ENCODE measurements around the gene GIPC1.

The GIPC1 gene

GRCh38 chr19:14494411-14494810, 1.5 kb downstream of the GIPC1 start:
- peaks cover 34% of the 10 kb centered on the region for H3K4me1 Mint-ChIP-seq (ENCODE audit: low read depth)
- peaks cover 15% of the 10 kb centered on the region for H3K27me3 Mint-ChIP-seq
- H3K36me3 Mint-ChIP-seq (ENCODE audit: low read depth): peaks cover 22% of the 10 kb centered on the region
- no peak overlapping the region for H3K4me3 Mint-ChIP-seq
- H3K9me3 Mint-ChIP-seq: no peaks in the 10 kb centered on the region
- intact Hi-C loops (cut with micrococcal nuclease): no loop called here
- no peak overlapping the region for H3K27ac Mint-ChIP-seq

GRCh38 chr19:14492756-14493337, 3.1 kb downstream of the GIPC1 start:
- Mint-ChIP-seq H3K36me3 (ENCODE audit: low read depth) (peaks cover 33% of the 10 kb centered on the region), H3K4me3 (no peak overlapping the region), H3K27me3 (peaks cover 15% of the 10 kb centered on the region), H3K4me1 (ENCODE audit: low read depth) (peaks cover 33% of the 10 kb centered on the region), H3K27ac (no peak overlapping the region), H3K9me3 (no peaks in the 10 kb centered on the region)
- intact Hi-C loops (cut with micrococcal nuclease): no loop called here

GRCh38 chr19:14487370-14488125, 8.4 kb downstream of the GIPC1 start:
- Mint-ChIP-seq H3K4me1 (ENCODE audit: low read depth) (peaks cover 6% of the 10 kb centered on the region), H3K27me3 (no peaks in the 10 kb centered on the region), H3K36me3 (ENCODE audit: low read depth) (peaks cover 36% of the 10 kb centered on the region), H3K9me3 (no peaks in the 10 kb centered on the region), H3K4me3 (no peak overlapping the region), H3K27ac (no peak overlapping the region)
- intact Hi-C loops (cut with micrococcal nuclease): no loop called here

- no peak overlapping the region for H3K4me3 Mint-ChIP-seq
- intact Hi-C loops (cut with micrococcal nuclease): no loop called here
- H3K27me3 Mint-ChIP-seq: peaks cover 20% of the 10 kb centered on the region
- no peaks in the 10 kb centered on the region for H3K9me3 Mint-ChIP-seq
- peaks cover 37% of the 10 kb centered on the region for H3K36me3 Mint-ChIP-seq (ENCODE audit: low read depth)
- peaks cover 12% of the 10 kb centered on the region for H3K4me1 Mint-ChIP-seq (ENCODE audit: low read depth)
- H3K27ac Mint-ChIP-seq: no peak overlapping the region
These were observed 13.6 kb downstream of the GIPC1 start for GRCh38 chr19:14482172-14482941.

GRCh38 chr19:14480700-14481079, 15.2 kb downstream of the GIPC1 start:
- H3K4me1 Mint-ChIP-seq (ENCODE audit: low read depth): peaks cover 18% of the 10 kb centered on the region
- no peak overlapping the region for H3K4me3 Mint-ChIP-seq
- no peaks in the 10 kb centered on the region for H3K9me3 Mint-ChIP-seq
- H3K27me3 Mint-ChIP-seq: peaks cover 36% of the 10 kb centered on the region
- peaks cover 37% of the 10 kb centered on the region for H3K36me3 Mint-ChIP-seq (ENCODE audit: low read depth)
- intact Hi-C loops (cut with micrococcal nuclease): loop anchor here (2.0 kb wide), 1 partner anchor 48 kb away; the partner anchor contains the start of gene PKN1
- no peak overlapping the region for H3K27ac Mint-ChIP-seq

- intact Hi-C loops (cut with micrococcal nuclease): loop anchor here (2.0 kb wide), 1 partner anchor 47 kb away; the partner anchor contains the start of gene PKN1
- no peak overlapping the region for H3K4me3 Mint-ChIP-seq
- peaks cover 37% of the 10 kb centered on the region for H3K36me3 Mint-ChIP-seq (ENCODE audit: low read depth)
- H3K9me3 Mint-ChIP-seq: no peaks in the 10 kb centered on the region
- no peak overlapping the region for H3K27ac Mint-ChIP-seq
- H3K27me3 Mint-ChIP-seq: peaks cover 42% of the 10 kb centered on the region
- peaks cover 23% of the 10 kb centered on the region for H3K4me1 Mint-ChIP-seq (ENCODE audit: low read depth)
These were observed 15.8 kb downstream of the GIPC1 start for GRCh38 chr19:14479975-14480699.

- Mint-ChIP-seq H3K9me3 (no peaks in the 10 kb centered on the region), H3K36me3 (ENCODE audit: low read depth) (peaks cover 37% of the 10 kb centered on the region), H3K4me3 (no peak overlapping the region), H3K27ac (no peak overlapping the region), H3K27me3 (peaks cover 49% of the 10 kb centered on the region), H3K4me1 (ENCODE audit: low read depth) (peaks cover 30% of the 10 kb centered on the region)
- intact Hi-C loops (cut with micrococcal nuclease): no loop called here
These were observed 16.5 kb downstream of the GIPC1 start for GRCh38 chr19:14479309-14479974.

- no peak overlapping the region for H3K4me3 Mint-ChIP-seq
- H3K36me3 Mint-ChIP-seq (ENCODE audit: low read depth): peaks cover 37% of the 10 kb centered on the region
- H3K9me3 Mint-ChIP-seq: no peaks in the 10 kb centered on the region
- peaks cover 60% of the 10 kb centered on the region for H3K27me3 Mint-ChIP-seq
- intact Hi-C loops (cut with micrococcal nuclease): no loop called here
- peaks cover 35% of the 10 kb centered on the region for H3K4me1 Mint-ChIP-seq (ENCODE audit: low read depth)
- no peak overlapping the region for H3K27ac Mint-ChIP-seq
These were observed 17.8 kb downstream of the GIPC1 start for GRCh38 chr19:14478113-14478545.

- Mint-ChIP-seq H3K4me1 (ENCODE audit: low read depth) (peaks cover 40% of the 10 kb centered on the region), H3K4me3 (no peak overlapping the region), H3K9me3 (no peaks in the 10 kb centered on the region), H3K27me3 (peaks cover 66% of the 10 kb centered on the region), H3K27ac (no peak overlapping the region), H3K36me3 (ENCODE audit: low read depth) (peaks cover 34% of the 10 kb centered on the region)
- intact Hi-C loops (cut with micrococcal nuclease): no loop called here
These were observed 18.4 kb downstream of the GIPC1 start for GRCh38 chr19:14477418-14478112.

GRCh38 chr19:14476673-14477401, 19.1 kb downstream of the GIPC1 start:
- peaks cover 30% of the 10 kb centered on the region for H3K36me3 Mint-ChIP-seq (ENCODE audit: low read depth)
- peaks cover 73% of the 10 kb centered on the region for H3K27me3 Mint-ChIP-seq
- H3K9me3 Mint-ChIP-seq: no peaks in the 10 kb centered on the region
- peaks cover 48% of the 10 kb centered on the region for H3K4me1 Mint-ChIP-seq (ENCODE audit: low read depth)
- intact Hi-C loops (cut with micrococcal nuclease): no loop called here
- no peak overlapping the region for H3K27ac Mint-ChIP-seq
- H3K4me3 Mint-ChIP-seq: no peak overlapping the region

- peaks cover 33% of the 10 kb centered on the region for H3K36me3 Mint-ChIP-seq (ENCODE audit: low read depth)
- no peak overlapping the region for H3K27ac Mint-ChIP-seq
- intact Hi-C loops (cut with micrococcal nuclease): no loop called here
- H3K4me3 Mint-ChIP-seq: no peak overlapping the region
- H3K9me3 Mint-ChIP-seq: no peaks in the 10 kb centered on the region
- H3K27me3 Mint-ChIP-seq: peaks cover 78% of the 10 kb centered on the region
- H3K4me1 Mint-ChIP-seq (ENCODE audit: low read depth): peaks cover 52% of the 10 kb centered on the region
These were observed 19.6 kb downstream of the GIPC1 start for GRCh38 chr19:14476327-14476672.

- Mint-ChIP-seq H3K36me3 (ENCODE audit: low read depth) (peaks cover 42% of the 10 kb centered on the region), H3K27me3 (peaks cover 75% of the 10 kb centered on the region), H3K27ac (no peak within 1 kb of the TSS), H3K4me1 (ENCODE audit: low read depth) (peaks cover 52% of the 10 kb centered on the region), H3K9me3 (no peaks in the 10 kb centered on the region), H3K4me3 (no peak within 1 kb of the TSS)
- intact Hi-C loops (cut with micrococcal nuclease): no loop called here
These were observed 20.5 kb downstream of the GIPC1 start, which contains the start of gene PTGER1 for GRCh38 chr19:14475251-14476073. TSS of gene PTGER1 (minus strand) at chr19:14475354. CDS start at chr19:14474320, 1,034 bp downstream.

All from dendritic cell treated with granulocyte-macrophage colony-stimulating factor and Interleukin-4, amounts not matched to agents 40 ng/mL and 50 ng/mL, for 4 days (primary cell).